Pulmonary artery endothelial cell (primary cell): Measurements from ENCODE around the gene ENTPD5. TPM values are rescaled to one million over a fixed set of nuclear protein-coding genes. Genes with fewer than 3 reads are reported as not detected.
"Not testable (repeated sequence)": the region's sequence is repeated elsewhere in the genome, so short reads cannot be mapped to it uniquely, and the experiment has no call there.

Experiments
- DNase-seq: peaks from one replicate; pipeline ENCODE4 v3.0.0-alpha.2; 2011; ENCODE audit warnings: low read depth, low spot score
- total RNA-seq: library from RNA; depleted of rRNA; stranded (reverse); fragments of >200 nt; gene quantifications from 2 replicates; pipeline ENCODE4 v1.2.3, GENCODE V29; 2014

The ENTPD5 gene
- total RNA-seq, 1 donor from 2014 or later = 9.9 TPM

DNA sequence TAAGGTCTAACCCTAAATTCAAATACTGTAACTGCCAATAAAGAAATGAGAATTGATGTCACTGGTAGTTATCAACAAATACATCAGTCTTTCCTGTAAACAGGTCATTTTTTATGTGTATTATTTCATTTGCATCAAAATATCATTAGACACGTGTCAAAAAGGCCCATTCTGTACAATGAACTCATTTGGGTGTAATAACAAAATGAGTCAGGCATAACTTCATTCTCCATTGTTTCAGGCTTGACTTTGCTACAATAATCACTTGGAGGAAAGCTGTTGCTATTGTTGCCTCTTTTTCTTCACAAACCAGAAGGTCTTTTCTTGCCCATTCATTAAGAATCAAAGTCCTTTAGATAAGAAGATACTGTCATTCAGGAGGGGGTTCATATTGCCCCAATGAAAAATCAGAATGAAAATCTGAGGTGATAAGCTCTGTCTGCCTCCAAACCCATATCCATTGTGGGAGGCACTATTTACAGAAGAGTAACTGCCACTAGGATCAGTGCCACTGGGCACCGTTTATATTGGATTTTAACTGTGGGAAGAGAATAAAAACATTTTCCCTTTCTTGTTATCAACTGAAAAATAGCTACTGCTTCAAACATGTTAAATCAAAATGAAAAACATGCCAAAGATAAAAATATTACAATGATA, 10.1 kb downstream of the ENTPD5 start:
- peak; percentile 33 for DNase-seq

GRCh38 chr14:74005664-74006063, 13.4 kb downstream of the ENTPD5 start:
- DNase-seq = not testable (repeated sequence)

GRCh38 chr14:73998726-73999125, 20.4 kb downstream of the ENTPD5 start:
- no peak for DNase-seq

- no peak for DNase-seq
Observed at GRCh38 chr14:73997944-73998447, 21.1 kb downstream of the ENTPD5 start.

DNA sequence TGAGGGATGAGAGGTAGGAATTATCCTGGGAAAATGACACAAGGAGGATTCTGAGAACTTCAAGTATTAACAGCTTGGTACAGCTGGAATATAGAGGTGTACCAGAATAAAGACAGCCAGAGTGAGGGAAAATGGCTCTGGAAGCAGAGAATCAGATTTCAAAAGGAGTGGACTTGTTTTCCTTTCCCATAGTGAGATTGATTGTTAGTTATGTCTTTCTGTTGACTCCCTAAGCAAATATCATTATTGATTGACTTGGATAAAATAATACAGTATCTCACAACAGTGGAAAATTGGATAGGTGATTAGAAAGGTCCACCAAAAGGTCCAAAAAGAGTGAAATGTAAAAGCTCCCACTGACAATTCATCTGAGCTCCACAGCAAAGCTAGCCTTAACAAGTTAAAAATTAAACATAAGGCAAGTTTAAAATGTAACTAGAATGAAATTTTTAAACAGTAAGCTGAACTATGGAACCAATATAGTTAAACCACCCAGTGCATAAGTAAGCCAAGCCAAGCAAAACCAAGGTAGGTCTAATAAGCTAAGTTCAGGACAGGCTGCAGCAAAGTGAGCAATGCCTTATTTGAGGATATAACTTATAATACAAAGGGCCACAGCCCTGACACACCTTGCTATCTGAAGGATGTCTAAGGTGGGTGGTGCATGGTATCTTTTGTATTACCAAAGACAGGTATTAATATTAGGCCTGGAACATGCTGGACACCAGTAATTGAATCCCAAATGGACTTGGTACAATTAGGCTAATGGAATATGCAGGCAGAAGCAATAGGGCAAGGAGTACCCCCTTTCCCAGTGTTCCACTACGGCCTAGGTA, 21.8 kb downstream of the ENTPD5 start:
- no peak for DNase-seq

- no peak for DNase-seq
Observed at GRCh38 chr14:73996731-73997107, 22.4 kb downstream of the ENTPD5 start.

DNA sequence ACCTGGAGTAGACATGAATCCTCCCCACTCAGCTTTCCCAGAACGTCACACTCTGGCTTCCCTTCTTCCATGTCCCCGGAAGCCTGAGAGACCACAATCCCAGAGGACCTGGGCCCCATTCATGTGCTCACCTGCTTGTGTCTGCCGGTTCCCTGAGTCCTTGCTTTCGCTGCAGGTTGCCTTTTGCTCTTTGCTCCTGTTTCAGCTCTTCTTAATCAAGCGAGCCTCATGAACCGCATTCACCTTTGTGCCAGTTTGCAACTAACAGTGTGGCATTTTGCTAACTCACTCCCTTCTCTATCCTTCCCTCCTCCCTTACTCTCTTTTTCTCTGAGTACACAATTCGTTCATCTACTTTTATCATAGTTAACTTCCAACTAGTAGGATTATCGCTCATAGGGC, 23.1 kb downstream of the ENTPD5 start:
- no peak for DNase-seq

- DNase-seq = not testable (repeated sequence)
Observed at GRCh38 chr14:73994926-73995325, 24.2 kb downstream of the ENTPD5 start.

DNA sequence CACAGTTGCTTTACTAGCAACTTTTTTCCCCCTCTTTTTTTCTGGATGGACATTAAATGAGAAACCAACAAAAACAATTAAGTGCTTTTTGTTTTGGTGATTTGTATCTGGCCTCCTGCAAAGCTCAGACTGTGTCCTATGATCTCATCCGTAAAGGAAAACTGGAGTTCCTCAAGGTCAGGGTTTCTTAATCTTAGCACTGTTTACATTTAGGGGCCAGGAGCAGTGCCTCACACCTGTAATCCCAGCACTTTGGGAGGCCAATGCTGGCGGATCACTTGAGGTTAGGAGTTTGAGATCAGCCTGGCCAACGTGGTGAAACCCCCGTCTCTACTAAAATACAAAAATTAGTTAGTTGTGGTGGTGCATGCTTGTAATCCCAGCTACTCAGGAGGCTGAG, 28.0 kb downstream of the ENTPD5 start:
- no peak for DNase-seq

GRCh38 chr14:73988656-73989055, 30.4 kb downstream of the ENTPD5 start:
- not testable (repeated sequence) for DNase-seq

- no peak for DNase-seq
Observed at GRCh38 chr14:73988065-73988464, 31.0 kb downstream of the ENTPD5 start.

DNA sequence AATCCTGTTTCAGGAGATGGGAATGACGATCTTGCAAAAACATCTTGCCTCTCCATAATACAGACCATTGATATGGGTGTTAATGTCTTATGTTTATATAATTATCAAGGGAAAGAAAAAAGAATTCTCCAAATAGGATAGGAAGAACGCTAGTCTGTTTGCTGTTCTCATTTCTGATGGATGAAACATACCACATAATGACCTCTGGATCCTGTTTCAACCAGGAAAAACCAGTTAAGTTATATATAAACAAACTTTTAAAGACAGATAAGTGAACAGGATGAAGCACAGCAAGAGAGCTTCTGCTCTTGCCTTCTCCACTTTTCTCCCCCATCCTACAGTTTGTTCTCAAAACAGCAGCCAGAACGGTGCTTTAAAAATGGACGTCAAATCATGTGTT, 41.2 kb downstream of the ENTPD5 start:
- DNase-seq = no peak

DNA sequence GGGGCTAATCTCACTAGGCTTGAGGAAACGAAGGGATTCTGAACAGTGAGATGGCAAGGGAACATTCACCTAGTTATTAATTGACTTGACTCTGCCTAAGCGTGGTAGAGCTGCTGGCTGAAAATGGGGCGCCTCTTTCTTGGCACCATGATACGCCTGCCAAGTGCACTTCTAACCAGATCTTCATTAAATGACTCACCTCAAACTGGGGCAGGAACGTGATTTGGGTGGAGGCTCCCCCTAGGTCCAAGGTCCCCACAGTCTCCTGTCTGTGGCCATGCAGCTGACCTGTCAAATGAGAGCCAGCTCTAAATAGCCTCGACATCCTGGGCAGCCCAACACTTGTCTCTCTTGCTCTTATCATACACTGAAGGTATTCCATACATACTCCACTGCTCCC, 43.0 kb downstream of the ENTPD5 start:
- DNase-seq = no peak

DNA sequence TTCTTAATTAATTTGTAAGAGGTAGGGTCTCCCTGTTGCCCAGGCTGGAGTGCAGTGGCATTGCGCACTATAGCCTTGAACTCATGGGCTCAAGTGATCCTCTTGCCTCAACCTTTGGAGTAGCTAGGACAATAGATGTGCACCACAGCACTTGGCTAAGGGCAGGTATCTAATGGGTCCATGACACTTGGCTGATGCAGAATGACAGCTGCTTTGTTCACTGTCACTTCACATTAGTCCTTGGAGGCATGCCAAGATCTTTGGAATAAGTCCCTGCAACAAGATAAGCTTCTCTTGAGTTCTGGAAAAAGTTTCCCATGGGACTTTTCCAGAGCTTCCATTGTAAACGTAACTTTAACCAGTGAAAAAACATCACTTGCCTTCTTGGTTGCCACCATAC, 45.6 kb downstream of the ENTPD5 start:
- DNase-seq = no peak

GRCh38 chr14:73968885-73969284, 50.2 kb downstream of the ENTPD5 start:
- no peak for DNase-seq

- DNase-seq = no peak
Observed at GRCh38 chr14:73965216-73965615, 53.9 kb downstream of the ENTPD5 start.

DNA sequence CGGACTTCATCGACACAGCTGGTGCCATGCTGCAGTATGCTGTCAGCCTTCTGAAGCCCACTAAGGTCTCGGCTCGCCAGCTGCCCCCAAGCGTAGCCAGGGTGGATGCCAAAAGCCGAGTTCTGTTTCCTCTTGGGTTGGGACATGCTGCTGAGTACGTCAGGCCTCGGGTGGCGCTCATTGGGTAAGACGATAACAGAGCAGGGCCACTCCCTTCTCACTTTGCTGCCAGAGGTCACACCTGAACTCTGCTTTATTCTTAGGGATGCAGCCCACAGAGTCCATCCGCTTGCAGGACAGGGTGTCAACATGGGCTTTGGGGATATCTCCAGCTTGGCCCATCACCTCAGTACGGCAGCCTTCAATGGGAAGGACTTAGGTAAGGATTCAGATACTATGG, 57.9 kb downstream of the ENTPD5 start:
- no peak for DNase-seq

- DNase-seq = no peak
Observed at GRCh38 chr14:73958591-73958990, 60.5 kb downstream of the ENTPD5 start.

- no peak for DNase-seq
Observed at GRCh38 chr14:73955674-73956073, 63.4 kb downstream of the ENTPD5 start.

- DNase-seq = no peak
Observed at GRCh38 chr14:73953731-73954130, 65.4 kb downstream of the ENTPD5 start.

GRCh38 chr14:73949752-73950734, 69.0 kb downstream of the ENTPD5 start, which contains the start of the genes COQ6 and FAM161B:
COQ6 (plus strand) TSS chr14:73950302; CDS start chr14:73950333, 31 bp downstream.
FAM161B (minus strand) TSS chr14:73950094; CDS start chr14:73950026, 68 bp downstream.
- peak; percentile 87 for DNase-seq
